ENCODE measurements around the gene ATP2C1.

The ATP2C1 gene

GRCh38 chr3:130974201-130974600, 80.3 kb downstream of the ATP2C1 start:
- H3K4me3 ChIP-seq (ENCODE audit: low read depth, low read length) = no peak overlapping the region
- no peak overlapping the region for H2AFZ ChIP-seq
- H3K4me1 ChIP-seq = no peaks in the 10 kb centered on the region
- H3K27ac ChIP-seq = no peak overlapping the region
- H3K9me3 ChIP-seq (ENCODE audit: control insufficient read depth, low read length) = no peaks in the 10 kb centered on the region
- H3K9ac ChIP-seq = no peak overlapping the region
- TF ChIP-seq CTCF (IDR thresholded peaks at IDR 0.05) = no peak
- H3K36me3 ChIP-seq (ENCODE audit: control insufficient read depth, insufficient read depth, low read length) = no peaks in the 10 kb centered on the region
- H3K79me2 ChIP-seq = no peaks in the 10 kb centered on the region
- no peaks in the 10 kb centered on the region for H3K27me3 ChIP-seq (ENCODE audit: control insufficient read depth, insufficient read depth, low read length)
- H3K4me2 ChIP-seq (ENCODE audit: low read length) = no peak overlapping the region

- Histone ChIP-seq H3K4me3 (ENCODE audit: low read depth, low read length) (no peak overlapping the region), H3K27ac (no peak overlapping the region), H3K27me3 (ENCODE audit: control insufficient read depth, insufficient read depth, low read length) (no peaks in the 10 kb centered on the region), H3K4me2 (ENCODE audit: low read length) (no peak overlapping the region), H2AFZ (no peak overlapping the region), H3K36me3 (ENCODE audit: control insufficient read depth, insufficient read depth, low read length) (no peaks in the 10 kb centered on the region), H3K9ac (no peak overlapping the region), H3K9me3 (ENCODE audit: control insufficient read depth, low read length) (no peaks in the 10 kb centered on the region), H3K4me1 (no peaks in the 10 kb centered on the region), H3K79me2 (no peaks in the 10 kb centered on the region)
- TF ChIP-seq CTCF (IDR thresholded peaks at IDR 0.05) = no peak
Observed at GRCh38 chr3:130975251-130975650, 81.4 kb downstream of the ATP2C1 start.

GRCh38 chr3:130976706-130977105, 82.8 kb downstream of the ATP2C1 start:
- H3K27me3 ChIP-seq (ENCODE audit: control insufficient read depth, insufficient read depth, low read length) = no peaks in the 10 kb centered on the region
- H3K4me3 ChIP-seq (ENCODE audit: low read depth, low read length) = no peak overlapping the region
- no peak overlapping the region for H3K27ac ChIP-seq
- no peaks in the 10 kb centered on the region for H3K9me3 ChIP-seq (ENCODE audit: control insufficient read depth, low read length)
- H3K4me2 ChIP-seq (ENCODE audit: low read length) = no peak overlapping the region
- H2AFZ ChIP-seq = no peak overlapping the region
- no peaks in the 10 kb centered on the region for H3K36me3 ChIP-seq (ENCODE audit: control insufficient read depth, insufficient read depth, low read length)
- TF ChIP-seq CTCF (IDR thresholded peaks at IDR 0.05) = no peak
- no peak overlapping the region for H3K9ac ChIP-seq
- no peaks in the 10 kb centered on the region for H3K4me1 ChIP-seq
- no peaks in the 10 kb centered on the region for H3K79me2 ChIP-seq

- Histone ChIP-seq H3K27ac (no peak overlapping the region), H3K79me2 (no peaks in the 10 kb centered on the region), H3K4me2 (ENCODE audit: low read length) (no peak overlapping the region), H2AFZ (no peak overlapping the region), H3K36me3 (ENCODE audit: control insufficient read depth, insufficient read depth, low read length) (no peaks in the 10 kb centered on the region), H3K27me3 (ENCODE audit: control insufficient read depth, insufficient read depth, low read length) (no peaks in the 10 kb centered on the region), H3K9ac (no peak overlapping the region), H3K9me3 (ENCODE audit: control insufficient read depth, low read length) (no peaks in the 10 kb centered on the region), H3K4me1 (no peaks in the 10 kb centered on the region), H3K4me3 (ENCODE audit: low read depth, low read length) (no peak overlapping the region)
- no peak for TF ChIP-seq CTCF (IDR thresholded peaks at IDR 0.05)
Observed at GRCh38 chr3:130979117-130979516, 85.2 kb downstream of the ATP2C1 start.

- Histone ChIP-seq H3K9ac (no peak overlapping the region), H3K36me3 (ENCODE audit: control insufficient read depth, insufficient read depth, low read length) (no peaks in the 10 kb centered on the region), H3K27me3 (ENCODE audit: control insufficient read depth, insufficient read depth, low read length) (no peaks in the 10 kb centered on the region), H3K79me2 (no peaks in the 10 kb centered on the region), H3K27ac (no peak overlapping the region), H3K9me3 (ENCODE audit: control insufficient read depth, low read length) (no peaks in the 10 kb centered on the region), H3K4me3 (ENCODE audit: low read depth, low read length) (no peak overlapping the region), H2AFZ (no peak overlapping the region), H3K4me2 (ENCODE audit: low read length) (no peak overlapping the region), H3K4me1 (no peaks in the 10 kb centered on the region)
- no peak for TF ChIP-seq CTCF (IDR thresholded peaks at IDR 0.05)
Observed at GRCh38 chr3:130981469-130981868, 87.6 kb downstream of the ATP2C1 start.
